HepG2 (cell line): ENCODE data around the gene DENND2A. TPM values are rescaled to one million over a fixed set of nuclear protein-coding genes. Genes with fewer than 3 reads are reported as not detected.

Experiments used
- HOXA9 ChIP-seq: sonication (generic); formaldehyde crosslinking; IDR thresholded peaks from 2 replicates; pipeline ENCODE4 v1.8.1; 2022; ENCODE audit warnings: missing genetic modification reagents, mild to moderate bottlenecking, moderate library complexity, borderline replicate concordance
- KDM5A ChIP-seq: fragments of 200-600 bp; sonication (generic); IDR thresholded peaks from 2 replicates; pipeline ENCODE4 v1.7.0; 2018; ENCODE audit warnings: antibody characterized with exemption, mild to moderate bottlenecking, low read length, borderline replicate concordance
- RAD21 ChIP-seq: fragments of 450-650 bp; formaldehyde crosslinking; IDR thresholded peaks from 2 replicates; pipeline ENCODE4 v1.5.0; 2020; ENCODE audit warnings: mild to moderate bottlenecking
- REL ChIP-seq: sonication (generic); formaldehyde crosslinking; conservative IDR thresholded peaks from 2 replicates; pipeline ENCODE4 v1.8.0; 2022; ENCODE audit warnings: mild to moderate bottlenecking, missing genetic modification reagents, moderate library complexity
- SMC3 ChIP-seq: IDR thresholded peaks from 2 replicates; pipeline ENCODE4 v1.6.1; 2011; ENCODE audit warnings: low read length, improper control_type of control experiment
- ZFP36L1 ChIP-seq: sonication (generic); formaldehyde crosslinking; IDR thresholded peaks from 2 replicates; pipeline ENCODE4 v1.8.0; 2022; ENCODE audit warnings: mild to moderate bottlenecking, missing genetic modification reagents, moderate library complexity
- ZNF558 ChIP-seq: sonication (generic); formaldehyde crosslinking; IDR thresholded peaks from 2 replicates; pipeline ENCODE4 v1.9.0; 2022; ENCODE audit warnings: mild to moderate bottlenecking, missing genetic modification reagents, borderline replicate concordance
- ZNF850 ChIP-seq: sonication (generic); formaldehyde crosslinking; conservative IDR thresholded peaks from 2 replicates; pipeline ENCODE4 v1.9.0; 2021; ENCODE audit warnings: mild to moderate bottlenecking, missing genetic modification reagents
- polyA plus RNA-seq, 8 experiments: library from polyadenylated mRNA; depleted of rRNA in 3 of 8; stranded (reverse) in 7 of 8; unstranded in 1 of 8; fragments of >200 nt; fragmentation: Illumina TruSeq in 4 of 8; extraction: Trizol in 4 of 8; gene quantifications; 2 replicates each; pipeline versions ENCODE4 v1.2.1 to v1.2.3, GENCODE V29; 2011 to 2016; ENCODE audit warnings: low read depth in 4 of 8, missing spikeins in 1 of 8, mixed read lengths in 1 of 8; ENCODE audit not compliant: insufficient read depth in 1 of 8
- small RNA-seq, 3 experiments: library from RNA; depleted of rRNA; stranded (forward); fragments of <200 nt; gene quantifications; one replicate each; pipeline ENCODE3, GENCODE V24; 2012; ENCODE audit warnings: low read depth in 2 of 3, low replicate concordance in 1 of 3; ENCODE audit not compliant: insufficient read length in 3 of 3, insufficient read depth in 2 of 3
- total RNA-seq, 5 experiments: library from RNA; depleted of rRNA; stranded (reverse); fragments of >200 nt; fragmentation: Illumina TruSeq; extraction: Trizol; gene quantifications; 2 replicates each; pipeline ENCODE4 v1.2.3, GENCODE V29; 2016; ENCODE audit warnings: low read depth in 1 of 5
- TF ChIP-seq, protein P1 (sequence below): IDR thresholded peaks from 2 replicates; pipeline ENCODE4 v1.6.1; 2012; ENCODE audit warnings: low read depth, low read length, improper control_type of control experiment
- TF ChIP-seq, protein P2 (sequence below): sonication (generic); formaldehyde crosslinking; IDR thresholded peaks from 2 replicates; pipeline ENCODE4 v1.5.1; 2020; ENCODE audit warnings: mild to moderate bottlenecking, missing genetic modification reagents, moderate library complexity
- TF ChIP-seq, protein P3 (sequence below): sonication (generic); formaldehyde crosslinking; IDR thresholded peaks from 2 replicates; pipeline ENCODE4 v1.4.0; 2020; ENCODE audit warnings: missing genetic modification reagents, borderline replicate concordance

The DENND2A gene
- total and polyA plus RNA-seq, 2 of the 13 experiments (the other 11 are each of a cell fraction or from before 2014, with no cell fraction given) = not detected

DNA sequence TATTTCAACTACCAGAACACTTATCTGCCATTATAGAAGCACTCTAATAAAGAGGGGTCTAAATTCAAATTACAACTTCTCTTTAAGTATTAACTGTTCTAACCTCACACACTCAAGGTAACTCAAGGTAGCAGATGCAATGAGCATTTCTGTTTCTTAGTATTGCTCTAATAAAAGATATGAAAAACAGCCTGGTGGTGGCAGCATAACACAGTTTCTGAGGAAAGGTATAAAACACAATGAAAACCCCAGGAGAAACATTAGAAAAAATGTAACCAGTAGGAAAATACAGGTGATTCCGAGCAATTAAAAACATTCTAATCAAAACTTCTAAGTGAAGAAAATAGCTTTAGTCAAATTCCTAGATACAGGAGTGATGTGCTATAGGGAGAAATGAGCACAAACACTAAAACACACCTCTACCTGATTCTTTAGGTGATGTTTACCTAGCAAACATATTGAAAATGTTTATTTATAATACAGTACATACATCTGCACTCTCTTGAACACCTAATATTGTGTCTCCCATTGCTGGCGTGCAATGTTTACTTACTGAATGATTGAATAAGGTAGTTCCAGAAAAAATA lies 164.8 kb downstream of the DENND2A start (continued):
- TF ChIP-seq, protein P1, sequence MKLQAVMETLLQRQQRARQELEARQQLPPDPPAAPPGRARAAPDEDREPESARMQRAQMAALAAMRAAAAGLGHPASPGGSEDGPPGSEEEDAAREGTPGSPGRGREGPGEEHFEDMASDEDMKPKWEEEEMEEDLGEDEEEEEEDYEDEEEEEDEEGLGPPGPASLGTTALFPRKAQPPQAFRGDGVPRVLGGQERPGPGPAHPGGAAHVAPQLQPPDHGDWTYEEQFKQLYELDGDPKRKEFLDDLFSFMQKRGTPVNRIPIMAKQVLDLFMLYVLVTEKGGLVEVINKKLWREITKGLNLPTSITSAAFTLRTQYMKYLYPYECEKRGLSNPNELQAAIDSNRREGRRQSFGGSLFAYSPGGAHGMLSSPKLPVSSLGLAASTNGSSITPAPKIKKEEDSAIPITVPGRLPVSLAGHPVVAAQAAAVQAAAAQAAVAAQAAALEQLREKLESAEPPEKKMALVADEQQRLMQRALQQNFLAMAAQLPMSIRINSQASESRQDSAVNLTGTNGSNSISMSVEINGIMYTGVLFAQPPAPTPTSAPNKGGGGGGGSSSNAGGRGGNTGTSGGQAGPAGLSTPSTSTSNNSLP = peak; percentile 88
- TF ChIP-seq RAD21 (CRISPR knock-in tag) (peak; percentile 43), ZNF850 (no peak), REL (CRISPR knock-in tag) (no peak), SMC3 (0 out of 2 replicates have a peak, but pooled peaks have one; percentile 24), ZFP36L1 (CRISPR knock-in tag) (no peak), ZNF558 (CRISPR knock-in tag) (no peak), KDM5A (0 out of 2 replicates have a peak, but pooled peaks have one; percentile 15), HOXA9 (CRISPR knock-in tag) (no peak)
- TF ChIP-seq, protein P2, sequence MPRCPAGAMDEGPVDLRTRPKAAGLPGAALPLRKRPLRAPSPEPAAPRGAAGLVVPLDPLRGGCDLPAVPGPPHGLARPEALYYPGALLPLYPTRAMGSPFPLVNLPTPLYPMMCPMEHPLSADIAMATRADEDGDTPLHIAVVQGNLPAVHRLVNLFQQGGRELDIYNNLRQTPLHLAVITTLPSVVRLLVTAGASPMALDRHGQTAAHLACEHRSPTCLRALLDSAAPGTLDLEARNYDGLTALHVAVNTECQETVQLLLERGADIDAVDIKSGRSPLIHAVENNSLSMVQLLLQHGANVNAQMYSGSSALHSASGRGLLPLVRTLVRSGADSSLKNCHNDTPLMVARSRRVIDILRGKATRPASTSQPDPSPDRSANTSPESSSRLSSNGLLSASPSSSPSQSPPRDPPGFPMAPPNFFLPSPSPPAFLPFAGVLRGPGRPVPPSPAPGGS (CRISPR knock-in tag) = no peak
- TF ChIP-seq, protein P3, sequence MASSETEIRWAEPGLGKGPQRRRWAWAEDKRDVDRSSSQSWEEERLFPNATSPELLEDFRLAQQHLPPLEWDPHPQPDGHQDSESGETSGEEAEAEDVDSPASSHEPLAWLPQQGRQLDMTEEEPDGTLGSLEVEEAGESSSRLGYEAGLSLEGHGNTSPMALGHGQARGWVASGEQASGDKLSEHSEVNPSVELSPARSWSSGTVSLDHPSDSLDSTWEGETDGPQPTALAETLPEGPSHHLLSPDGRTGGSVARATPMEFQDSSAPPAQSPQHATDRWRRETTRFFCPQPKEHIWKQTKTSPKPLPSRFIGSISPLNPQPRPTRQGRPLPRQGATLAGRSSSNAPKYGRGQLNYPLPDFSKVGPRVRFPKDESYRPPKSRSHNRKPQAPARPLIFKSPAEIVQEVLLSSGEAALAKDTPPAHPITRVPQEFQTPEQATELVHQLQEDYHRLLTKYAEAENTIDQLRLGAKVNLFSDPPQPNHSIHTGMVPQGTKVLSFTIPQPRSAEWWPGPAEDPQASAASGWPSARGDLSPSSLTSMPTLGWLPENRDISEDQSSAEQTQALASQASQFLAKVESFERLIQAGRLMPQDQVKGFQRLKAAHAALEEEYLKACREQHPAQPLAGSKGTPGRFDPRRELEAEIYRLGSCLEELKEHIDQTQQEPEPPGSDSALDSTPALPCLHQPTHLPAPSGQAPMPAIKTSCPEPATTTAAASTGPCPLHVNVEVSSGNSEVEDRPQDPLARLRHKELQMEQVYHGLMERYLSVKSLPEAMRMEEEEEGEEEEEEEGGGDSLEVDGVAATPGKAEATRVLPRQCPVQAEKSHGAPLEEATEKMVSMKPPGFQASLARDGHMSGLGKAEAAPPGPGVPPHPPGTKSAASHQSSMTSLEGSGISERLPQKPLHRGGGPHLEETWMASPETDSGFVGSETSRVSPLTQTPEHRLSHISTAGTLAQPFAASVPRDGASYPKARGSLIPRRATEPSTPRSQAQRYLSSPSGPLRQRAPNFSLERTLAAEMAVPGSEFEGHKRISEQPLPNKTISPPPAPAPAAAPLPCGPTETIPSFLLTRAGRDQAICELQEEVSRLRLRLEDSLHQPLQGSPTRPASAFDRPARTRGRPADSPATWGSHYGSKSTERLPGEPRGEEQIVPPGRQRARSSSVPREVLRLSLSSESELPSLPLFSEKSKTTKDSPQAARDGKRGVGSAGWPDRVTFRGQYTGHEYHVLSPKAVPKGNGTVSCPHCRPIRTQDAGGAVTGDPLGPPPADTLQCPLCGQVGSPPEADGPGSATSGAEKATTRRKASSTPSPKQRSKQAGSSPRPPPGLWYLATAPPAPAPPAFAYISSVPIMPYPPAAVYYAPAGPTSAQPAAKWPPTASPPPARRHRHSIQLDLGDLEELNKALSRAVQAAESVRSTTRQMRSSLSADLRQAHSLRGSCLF (CRISPR knock-in tag) = no peak

Small RNAs within 50 kb of the gene (small RNA-seq; reads per million reads assigned to genes)
- gene RF00019 = 0 reads per million in 3 experiments
- 0 reads per million in 3 experiments for gene RN7SL771P

Other genes starting within 250 kb of the DENND2A start
- gene SLC37A3, start 242.3 kb downstream of the DENND2A start, total RNA-seq (2016; rRNA removed; fragmentation: Illumina TruSeq; extraction: Trizol) = 12.9 and 21.3 TPM in 2 replicates
- 27.9 and 32.6 TPM in 2 replicates for gene SLC37A3, start 242.3 kb downstream of the DENND2A start, polyA plus RNA-seq (2011; rRNA removed)
- gene RAB19, start 236.8 kb downstream of the DENND2A start, total RNA-seq (2016; rRNA removed; fragmentation: Illumina TruSeq; extraction: Trizol) = 0.31 and 0.36 TPM in 2 replicates
- not detected in 2 replicates for gene RAB19, start 236.8 kb downstream of the DENND2A start, polyA plus RNA-seq (2011; rRNA removed)
- gene MKRN1, start 161.3 kb downstream of the DENND2A start, total RNA-seq (2016; rRNA removed; fragmentation: Illumina TruSeq; extraction: Trizol) = 32.8 and 38.2 TPM in 2 replicates
- gene MKRN1, start 161.3 kb downstream of the DENND2A start, polyA plus RNA-seq (2011; rRNA removed) = 27.5 and 28.5 TPM in 2 replicates
- gene ADCK2, start 32.1 kb upstream of the DENND2A start, total RNA-seq (2016; rRNA removed; fragmentation: Illumina TruSeq; extraction: Trizol) = 13.0 and 18.8 TPM in 2 replicates
- gene ADCK2, start 32.1 kb upstream of the DENND2A start, polyA plus RNA-seq (2011; rRNA removed) = 8.6 and 11.0 TPM in 2 replicates
- 221 and 276 TPM in 2 replicates for gene NDUFB2, start 55.9 kb upstream of the DENND2A start, total RNA-seq (2016; rRNA removed; fragmentation: Illumina TruSeq; extraction: Trizol)
- gene NDUFB2, start 55.9 kb upstream of the DENND2A start, polyA plus RNA-seq (2011; rRNA removed) = 191 and 206 TPM in 2 replicates